Fibroblast of villous mesenchyme (primary cell): ENCODE data around the gene RBMS3. TPM values are rescaled to one million over a fixed set of nuclear protein-coding genes. Genes with fewer than 3 reads are reported as not detected.
"Not testable (repeated sequence)": the region's sequence is repeated elsewhere in the genome, so short reads cannot be mapped to it uniquely, and the experiment has no call there.

ENCODE experiments used
- DNase-seq: peaks from one replicate; pipeline ENCODE4 v3.0.0-alpha.2; 2010; ENCODE audit warnings: low read depth
- H3K4me3 ChIP-seq: 2 replicates; pipeline ENCODE4 v1.5.1; 2011; ENCODE audit warnings: low read depth, mild to moderate bottlenecking, low read length
- total RNA-seq: library from RNA; depleted of rRNA; stranded (reverse); fragments of >200 nt; gene quantifications from 2 replicates; pipeline ENCODE4 v1.2.3, GENCODE V29; 2012
- TF ChIP-seq, protein P1 (sequence below): IDR thresholded peaks from 2 replicates; pipeline ENCODE4 v1.5.1; 2012; ENCODE audit warnings: low read depth, mild to moderate bottlenecking, low read length; ENCODE audit not compliant: insufficient read depth

RBMS3 gene
- total RNA-seq, 1 donor: 85.9 TPM

DNA sequence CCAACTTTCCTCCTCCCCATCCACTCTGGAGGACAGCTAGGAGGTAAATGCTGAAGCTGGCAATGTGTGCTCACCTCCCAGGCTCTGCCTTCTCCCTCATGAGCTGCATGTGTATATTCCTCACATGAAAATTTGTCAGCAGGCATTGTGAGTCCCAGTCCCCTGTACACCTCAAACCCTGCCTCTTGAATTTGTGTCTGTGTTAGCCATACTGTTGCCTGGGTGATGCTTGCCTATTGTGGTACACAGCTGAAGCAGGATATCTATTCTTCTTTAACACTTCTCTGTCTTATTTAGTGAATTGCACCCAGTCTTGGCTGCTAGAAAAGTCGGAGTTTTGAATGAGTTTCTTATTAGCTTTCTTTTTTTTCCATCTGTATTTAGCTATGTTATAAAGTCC lies 739.5 kb downstream of the RBMS3 start:
- DNase-seq: no peak
- H3K4me3 ChIP-seq: no peak overlapping the region

DNA sequence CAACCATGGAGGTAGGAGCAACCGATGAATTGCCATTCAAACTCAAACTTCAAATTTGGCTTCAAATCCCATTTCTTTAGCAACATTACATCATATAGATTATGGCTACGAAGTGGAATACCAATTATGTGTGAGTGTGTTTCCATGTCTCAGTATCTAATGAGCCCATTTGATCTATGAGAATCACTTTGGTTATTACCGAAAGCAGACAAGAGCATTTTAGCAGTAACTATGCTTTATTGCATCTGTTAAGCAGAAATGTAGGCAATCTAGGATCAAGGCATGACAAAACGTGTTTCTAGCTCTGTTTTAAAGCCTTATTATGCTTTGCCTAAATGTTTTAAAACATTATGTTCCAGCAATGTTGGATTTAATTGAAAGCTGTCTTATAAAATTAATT lies 743.6 kb downstream of the RBMS3 start:
- H3K4me3 ChIP-seq: no peak overlapping the region
- no peak for DNase-seq
- TF ChIP-seq, protein P1, sequence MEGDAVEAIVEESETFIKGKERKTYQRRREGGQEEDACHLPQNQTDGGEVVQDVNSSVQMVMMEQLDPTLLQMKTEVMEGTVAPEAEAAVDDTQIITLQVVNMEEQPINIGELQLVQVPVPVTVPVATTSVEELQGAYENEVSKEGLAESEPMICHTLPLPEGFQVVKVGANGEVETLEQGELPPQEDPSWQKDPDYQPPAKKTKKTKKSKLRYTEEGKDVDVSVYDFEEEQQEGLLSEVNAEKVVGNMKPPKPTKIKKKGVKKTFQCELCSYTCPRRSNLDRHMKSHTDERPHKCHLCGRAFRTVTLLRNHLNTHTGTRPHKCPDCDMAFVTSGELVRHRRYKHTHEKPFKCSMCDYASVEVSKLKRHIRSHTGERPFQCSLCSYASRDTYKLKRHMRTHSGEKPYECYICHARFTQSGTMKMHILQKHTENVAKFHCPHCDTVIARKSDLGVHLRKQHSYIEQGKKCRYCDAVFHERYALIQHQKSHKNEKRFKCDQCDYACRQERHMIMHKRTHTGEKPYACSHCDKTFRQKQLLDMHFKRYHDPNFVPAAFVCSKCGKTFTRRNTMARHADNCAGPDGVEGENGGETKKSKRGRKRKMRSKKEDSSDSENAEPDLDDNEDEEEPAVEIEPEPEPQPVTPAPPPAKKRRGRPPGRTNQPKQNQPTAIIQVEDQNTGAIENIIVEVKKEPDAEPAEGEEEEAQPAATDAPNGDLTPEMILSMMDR: no peak

More for the DNA sequence above, 739.5 kb downstream of the RBMS3 start:
- TF ChIP-seq, protein P1: no peak

DNA sequence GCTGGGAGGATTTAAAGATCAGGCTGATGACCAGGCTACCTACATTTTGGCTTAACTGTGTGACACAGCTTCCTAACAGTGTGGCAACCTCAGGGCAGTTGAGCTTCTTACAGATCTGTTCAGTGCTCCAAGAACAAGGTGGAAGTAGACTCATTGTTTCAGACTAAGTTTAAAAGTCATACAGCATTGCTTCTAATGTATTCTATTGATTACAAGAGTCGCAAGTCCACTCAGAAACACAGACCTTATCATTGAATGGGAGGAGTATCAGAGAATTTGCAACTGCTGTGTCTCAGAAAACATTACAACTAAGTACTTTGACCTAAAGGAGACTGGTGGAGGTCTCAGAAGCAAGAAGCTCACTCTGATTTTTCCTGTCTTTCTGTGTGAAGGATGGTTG lies 746.0 kb downstream of the RBMS3 start:
- no peak for DNase-seq
- H3K4me3 ChIP-seq: no peak overlapping the region
- TF ChIP-seq, protein P1: no peak

DNA sequence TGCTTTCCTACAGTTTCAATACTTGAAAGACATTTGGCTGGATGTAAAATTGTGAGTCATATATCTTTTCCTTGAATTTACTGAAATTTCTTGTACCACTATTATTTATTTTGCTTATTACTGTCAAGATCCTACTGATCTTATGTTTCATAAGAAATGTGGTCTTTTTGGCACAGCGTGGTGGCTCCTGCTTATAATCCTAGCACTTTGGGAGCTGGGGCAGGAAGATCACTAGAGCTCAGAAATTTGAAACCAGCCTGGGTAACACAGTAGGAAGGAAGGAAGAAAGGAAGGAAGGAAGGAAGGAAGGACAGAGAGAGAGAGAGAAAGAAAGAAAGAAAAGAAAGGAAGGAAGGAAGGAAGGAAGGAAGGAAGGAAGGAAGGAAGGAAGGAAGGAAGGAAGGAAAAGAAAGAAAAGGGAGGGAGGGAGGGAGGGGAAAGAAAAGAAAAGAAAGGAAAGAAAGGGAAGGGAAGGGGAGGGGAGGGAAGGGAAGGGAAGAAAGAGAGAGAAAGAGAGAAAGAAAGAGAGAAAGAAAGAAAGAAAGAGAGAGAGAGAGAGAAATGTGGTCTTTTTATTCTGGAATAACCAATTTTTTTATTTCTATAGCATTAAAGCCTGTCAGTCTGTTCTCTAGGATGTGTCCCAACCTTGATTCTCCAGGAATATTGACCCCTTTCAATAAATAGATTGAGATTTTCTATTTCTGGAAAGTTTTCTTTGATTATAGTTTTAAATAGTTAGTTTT lies 753.5 kb downstream of the RBMS3 start:
- no peak for DNase-seq
- TF ChIP-seq, protein P1: no peak
- H3K4me3 ChIP-seq: no peak overlapping the region

DNA sequence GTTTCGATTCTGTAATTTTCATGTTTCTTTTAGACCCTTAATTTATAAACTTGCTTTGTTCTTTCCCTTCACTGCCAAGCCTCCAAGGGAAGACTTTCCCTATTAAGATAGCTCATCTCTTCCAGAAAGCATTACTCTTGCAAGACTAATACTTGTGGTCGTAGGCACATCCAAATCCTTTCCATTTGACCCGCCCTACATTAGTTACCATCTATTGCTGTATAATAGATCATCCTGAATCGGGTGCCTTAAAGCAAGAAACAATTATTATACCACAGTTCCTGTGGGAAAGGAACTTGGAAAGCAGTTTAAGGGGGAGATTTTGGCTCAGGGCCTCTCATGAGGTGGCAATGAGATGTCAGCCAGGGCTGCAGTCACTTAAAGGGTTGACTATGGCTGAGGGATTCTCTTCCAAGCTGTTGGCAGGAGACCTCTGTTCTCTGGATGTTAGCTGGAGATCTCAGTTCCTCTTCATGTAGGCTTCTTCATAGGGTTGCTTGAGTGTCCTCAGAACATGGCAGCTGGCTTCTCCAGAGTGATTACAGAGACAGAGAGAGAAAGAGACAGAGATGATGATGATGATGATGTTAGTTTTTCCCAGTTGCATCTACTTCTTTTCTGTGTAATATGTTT lies 755.2 kb downstream of the RBMS3 start:
- TF ChIP-seq, protein P1: no peak
- no peak for DNase-seq
- no peak overlapping the region for H3K4me3 ChIP-seq

DNA sequence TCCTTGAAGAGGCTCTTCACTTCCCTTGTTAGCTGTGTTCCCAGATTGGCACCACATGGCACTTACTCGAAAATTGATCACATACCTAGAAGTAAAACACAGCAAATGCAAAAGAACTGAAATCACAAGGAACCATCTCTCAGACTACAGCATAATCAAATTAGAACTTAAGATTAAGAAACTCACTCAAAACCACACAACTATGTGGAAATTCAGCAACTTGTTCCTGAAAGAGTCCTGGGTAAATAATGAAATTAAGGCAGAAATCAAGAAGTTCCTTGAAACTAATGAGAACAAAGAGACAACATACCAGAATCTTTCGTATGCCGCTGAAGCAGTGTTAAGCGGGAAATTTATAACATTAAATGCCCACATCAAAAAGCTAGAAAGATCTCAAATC lies 759.3 kb downstream of the RBMS3 start:
- TF ChIP-seq, protein P1: no peak
- DNase-seq: no peak
- H3K4me3 ChIP-seq: no peak overlapping the region

DNA sequence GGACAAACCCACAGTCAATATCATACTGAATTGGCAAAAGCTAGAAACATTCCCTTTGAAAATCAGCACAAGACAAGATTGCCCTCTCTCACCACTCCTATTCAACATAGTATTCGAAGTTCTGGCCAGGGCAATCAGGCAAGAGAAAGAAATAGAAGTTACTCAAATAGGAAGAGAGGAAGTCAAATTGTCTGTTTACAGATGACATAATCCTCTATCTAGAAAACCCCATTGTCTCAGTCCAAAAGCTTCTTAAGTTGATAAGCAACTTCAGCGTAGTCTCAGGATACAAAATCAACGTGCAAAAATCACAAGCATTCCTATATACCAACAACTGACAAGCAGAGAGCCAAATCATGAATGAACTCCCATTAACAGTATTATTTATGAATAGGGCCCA lies 760.6 kb downstream of the RBMS3 start:
- not testable (repeated sequence) for DNase-seq, H3K4me3 ChIP-seq
